ENCODE data around the gene ZNF611. TPM values are rescaled to one million over a fixed set of nuclear protein-coding genes. Genes with fewer than 3 reads are reported as not detected.
"Not testable (repeated sequence)": the region's sequence is repeated elsewhere in the genome, so short reads cannot be mapped to it uniquely, and the experiment has no call there.

The ZNF611 gene
- total RNA-seq: 10 to 100 TPM in 4 of 8 experiments, 1 to 10 TPM in 4; 8.5 to 23.5 (median 10.1) TPM

- peak within 1 kb of the TSS; percentile 59 to 70 for H3K27ac ChIP-seq
- H3K4me3 ChIP-seq: peak within 1 kb of the TSS; percentile 59 to 93 (median 74)
- 0 to 58% (median 35%) methylated on average over 1 to 9 of the region's 38 CpGs; no CpG with 5 or more reads in 3 of the 10 experiments for WGBS, 10 experiments
- in situ Hi-C loops (cut with MboI; ENCODE audit: low pct_unique_long_range_greater_than_20kb in 2 of 9, low sequenced_read_pairs in 9 of 9, unreplicated experiment in 9 of 9): no loop called here
- peak; percentile 84 to 99 (median 92) for ATAC-seq (replicated peaks in 6 of 8)
- peaks cover 3 to 11% of the 10 kb centered on the region in 2 donors for H3K4me1 ChIP-seq (replicated peaks in 1 of 2)
Measured at GRCh38 chr19:52734893-52735661, at the start of gene ZNF611. Gene ZNF611 (minus strand): TSS chr19:52735044. CDS start chr19:52715894, 19,150 bp downstream.

- H3K4me1 ChIP-seq (replicated peaks in 1 of 2); ATAC-seq (replicated peaks in 6 of 8); in situ Hi-C loops (cut with MboI; ENCODE audit: low pct_unique_long_range_greater_than_20kb in 2 of 9, low sequenced_read_pairs in 9 of 9, unreplicated experiment in 9 of 9); H3K4me3 ChIP-seq; H3K27ac ChIP-seq: not testable (repeated sequence)
- 60 to 100% (median 60%) methylated on average over 1 of the region's 2 CpGs; no CpG with 5 or more reads in 7 of the 10 experiments for WGBS, 10 experiments
Measured at GRCh38 chr19:52782864-52783263, 48.0 kb upstream of the ZNF611 start.

- in situ Hi-C loops (cut with MboI; ENCODE audit: low pct_unique_long_range_greater_than_20kb in 2 of 9, low sequenced_read_pairs in 9 of 9, unreplicated experiment in 9 of 9): no loop called here
Measured at GRCh38 chr19:52778811-52779210, 44.0 kb upstream of the ZNF611 start.

GRCh38 chr19:52756447-52756846, 21.6 kb upstream of the ZNF611 start:
- in situ Hi-C loops (cut with MboI; ENCODE audit: low pct_unique_long_range_greater_than_20kb in 2 of 9, low sequenced_read_pairs in 9 of 9, unreplicated experiment in 9 of 9); H3K4me3 ChIP-seq; H3K27ac ChIP-seq; ATAC-seq (replicated peaks in 6 of 8); H3K4me1 ChIP-seq (replicated peaks in 1 of 2): not testable (repeated sequence)
- WGBS, 10 experiments: 17 to 100% (median 71%) methylated on average over 1 to 2 of the region's 2 CpGs; no CpG with 5 or more reads in 5 of the 10 experiments

More at GRCh38 chr19:52778811-52779210, 44.0 kb upstream of the ZNF611 start:
- WGBS, 10 experiments: 30 to 69% methylated on average over 2 to 3 of the region's 3 CpGs; no CpG with 5 or more reads in 8 of the 10 experiments
- Histone ChIP-seq H3K27ac (no peak overlapping the region), H3K4me1 (replicated peaks in 1 of 2) (no peaks in the 10 kb centered on the region), H3K4me3 (no peak overlapping the region)
- peak in 5 of 8 experiments; percentile 18 to 51 (median 36) for ATAC-seq (replicated peaks in 6 of 8)

- H3K4me3 ChIP-seq: no peak overlapping the region
- ATAC-seq (replicated peaks in 6 of 8): no peak
- whole genome bisulfite sequencing, 10 experiments: 0 to 88% (median 62%) methylated on average over 1 to 4 of the region's 4 CpGs; no CpG with 5 or more reads in 2 of the 10 experiments
Measured at GRCh38 chr19:52749780-52750179, 14.9 kb upstream of the ZNF611 start.

GRCh38 chr19:52748336-52748950, 13.6 kb upstream of the ZNF611 start:
- in situ Hi-C loops (cut with MboI; ENCODE audit: low pct_unique_long_range_greater_than_20kb in 2 of 9, low sequenced_read_pairs in 9 of 9, unreplicated experiment in 9 of 9): no loop called here

More at GRCh38 chr19:52749780-52750179, 14.9 kb upstream of the ZNF611 start:
- H3K27ac ChIP-seq: no peak overlapping the region
- in situ Hi-C loops (cut with MboI; ENCODE audit: low pct_unique_long_range_greater_than_20kb in 2 of 9, low sequenced_read_pairs in 9 of 9, unreplicated experiment in 9 of 9): no loop called here
- no peaks in the 10 kb centered on the region for H3K4me1 ChIP-seq (replicated peaks in 1 of 2)

GRCh38 chr19:52745919-52746318, 11.1 kb upstream of the ZNF611 start:
- H3K4me3 ChIP-seq; ATAC-seq (replicated peaks in 6 of 8); in situ Hi-C loops (cut with MboI; ENCODE audit: low pct_unique_long_range_greater_than_20kb in 2 of 9, low sequenced_read_pairs in 9 of 9, unreplicated experiment in 9 of 9); H3K27ac ChIP-seq; H3K4me1 ChIP-seq (replicated peaks in 1 of 2): not testable (repeated sequence)
- 42 to 85% (median 79%) methylated on average over 1 to 10 of the region's 10 CpGs for WGBS, 10 experiments

More at GRCh38 chr19:52748336-52748950, 13.6 kb upstream of the ZNF611 start:
- Histone ChIP-seq H3K27ac (no peak overlapping the region), H3K4me1 (replicated peaks in 1 of 2) (no peaks in the 10 kb centered on the region), H3K4me3 (no peak overlapping the region)
- 8 to 80% (median 29%) methylated on average over 1 to 8 of the region's 8 CpGs for WGBS, 10 experiments
- ATAC-seq (replicated peaks in 6 of 8): peak in 4 of 8 experiments; percentile 32 to 68 (median 40)

GRCh38 chr19:52743091-52743490, 8.2 kb upstream of the ZNF611 start:
- no peak overlapping the region for H3K27ac ChIP-seq
- in situ Hi-C loops (cut with MboI; ENCODE audit: low pct_unique_long_range_greater_than_20kb in 2 of 9, low sequenced_read_pairs in 9 of 9, unreplicated experiment in 9 of 9): no loop called here
- 80 to 100% (median 87%) methylated on average over 1 to 3 of the region's 3 CpGs; no CpG with 5 or more reads in 6 of the 10 experiments for WGBS, 10 experiments
- no peak overlapping the region for H3K4me3 ChIP-seq
- H3K4me1 ChIP-seq (replicated peaks in 1 of 2): no peaks in the 10 kb centered on the region
- peak in 2 of 8 experiments; percentile 80 to 85 for ATAC-seq (replicated peaks in 6 of 8)

- ATAC-seq (replicated peaks in 6 of 8): no peak
- no peak overlapping the region for H3K27ac ChIP-seq
- in situ Hi-C loops (cut with MboI; ENCODE audit: low pct_unique_long_range_greater_than_20kb in 2 of 9, low sequenced_read_pairs in 9 of 9, unreplicated experiment in 9 of 9): no loop called here
- H3K4me1 ChIP-seq (replicated peaks in 1 of 2): no peaks in the 10 kb centered on the region
- H3K4me3 ChIP-seq: no peak overlapping the region
- WGBS, 10 experiments: 0 to 100% (median 74%) methylated on average over 1 to 3 of the region's 3 CpGs; no CpG with 5 or more reads in 2 of the 10 experiments
Measured at GRCh38 chr19:52742516-52742915, 7.7 kb upstream of the ZNF611 start.

- in situ Hi-C loops (cut with MboI; ENCODE audit: low pct_unique_long_range_greater_than_20kb in 2 of 9, low sequenced_read_pairs in 9 of 9, unreplicated experiment in 9 of 9): no loop called here
- no peaks in the 10 kb centered on the region for H3K4me1 ChIP-seq (replicated peaks in 1 of 2)
- WGBS, 10 experiments: 0 to 88% (median 63%) methylated on average over 1 to 4 of the region's 6 CpGs; no CpG with 5 or more reads in 2 of the 10 experiments
- H3K4me3 ChIP-seq: no peak overlapping the region
- H3K27ac ChIP-seq: no peak overlapping the region
- no peak for ATAC-seq (replicated peaks in 6 of 8)
Measured at GRCh38 chr19:52741951-52742485, 7.2 kb upstream of the ZNF611 start.

GRCh38 chr19:52741371-52741770, 6.5 kb upstream of the ZNF611 start:
- H3K4me1 ChIP-seq (replicated peaks in 1 of 2); in situ Hi-C loops (cut with MboI; ENCODE audit: low pct_unique_long_range_greater_than_20kb in 2 of 9, low sequenced_read_pairs in 9 of 9, unreplicated experiment in 9 of 9); ATAC-seq (replicated peaks in 6 of 8); H3K27ac ChIP-seq; H3K4me3 ChIP-seq: not testable (repeated sequence)
- WGBS, 10 experiments: 20 to 100% (median 51%) methylated on average over 1 to 6 of the region's 7 CpGs; no CpG with 5 or more reads in 3 of the 10 experiments

- Histone ChIP-seq H3K4me1 (replicated peaks in 1 of 2) (peaks cover 3 to 11% of the 10 kb centered on the region in 2 donors), H3K27ac (no peak overlapping the region), H3K4me3 (no peak overlapping the region)
- WGBS, 10 experiments: 0 to 100% (median 100%) methylated on average over 1 to 6 of the region's 14 CpGs; no CpG with 5 or more reads in 4 of the 10 experiments
- in situ Hi-C loops (cut with MboI; ENCODE audit: low pct_unique_long_range_greater_than_20kb in 2 of 9, low sequenced_read_pairs in 9 of 9, unreplicated experiment in 9 of 9): no loop called here
- ATAC-seq (replicated peaks in 6 of 8): no peak
Measured at GRCh38 chr19:52739576-52739975, 4.7 kb upstream of the ZNF611 start.

- peak overlapping the region; percentile 7 to 93 (median 71) for H3K4me3 ChIP-seq
- peak in 5 of 8 experiments; percentile 60 to 76 (median 72) for ATAC-seq (replicated peaks in 6 of 8)
- in situ Hi-C loops (cut with MboI; ENCODE audit: low pct_unique_long_range_greater_than_20kb in 2 of 9, low sequenced_read_pairs in 9 of 9, unreplicated experiment in 9 of 9): no loop called here
- 17 to 100% (median 78%) methylated on average over 1 to 12 of the region's 18 CpGs; no CpG with 5 or more reads in 2 of the 10 experiments for WGBS, 10 experiments
- H3K27ac ChIP-seq: peak overlapping the region; percentile 59 to 70
- H3K4me1 ChIP-seq (replicated peaks in 1 of 2): peaks cover 3 to 11% of the 10 kb centered on the region in 2 donors
Measured at GRCh38 chr19:52735734-52736133, 890 bp upstream of the ZNF611 start.

Measured in motor neuron (in vitro differentiated cells).